Neural cell (in vitro differentiated cells): ENCODE results near the gene LHPP.

Experiments
- CTCF ChIP-seq: fragments of 450-650 bp; IDR thresholded peaks from 2 replicates; pipeline ENCODE4 v1.5.1; 2014; ENCODE audit warnings: antibody characterized with exemption, mild to moderate bottlenecking, moderate library complexity; ENCODE audit not compliant: poor library complexity, severe bottlenecking
- EP300 ChIP-seq: fragments of 450-650 bp; conservative IDR thresholded peaks from 2 replicates; pipeline ENCODE4 v1.6.1; 2014; ENCODE audit warnings: antibody characterized with exemption, mild to moderate bottlenecking, moderate library complexity; ENCODE audit not compliant: poor library complexity, severe bottlenecking
- EZH2 ChIP-seq: fragments of 200-600, 300-800 bp; shearing (Covaris generic), sonication (generic); IDR thresholded peaks from 2 replicates; pipeline ENCODE4 v1.6.1; 2014; ENCODE audit warnings: antibody characterized with exemption, low read length, borderline replicate concordance, mild to moderate bottlenecking; ENCODE audit not compliant: insufficient read depth, poor library complexity, severe bottlenecking
- POLR2AphosphoS5 ChIP-seq: IDR thresholded peaks from 2 replicates; pipeline ENCODE4 v1.6.1; 2012
- RAD21 ChIP-seq: fragments of 450-650 bp; conservative IDR thresholded peaks from 2 replicates; pipeline ENCODE4 v1.6.1; 2014; ENCODE audit warnings: antibody characterized with exemption, mild to moderate bottlenecking, moderate library complexity
- SMC3 ChIP-seq: fragments of 450-650 bp; conservative IDR thresholded peaks from 2 replicates; pipeline ENCODE4 v1.6.1; 2014; ENCODE audit warnings: antibody characterized with exemption, mild to moderate bottlenecking, moderate library complexity; ENCODE audit not compliant: poor library complexity
- TF ChIP-seq, protein P1 (sequence below): IDR thresholded peaks from 2 replicates; pipeline ENCODE4 v1.6.1; 2012; ENCODE audit warnings: borderline replicate concordance

DNA sequence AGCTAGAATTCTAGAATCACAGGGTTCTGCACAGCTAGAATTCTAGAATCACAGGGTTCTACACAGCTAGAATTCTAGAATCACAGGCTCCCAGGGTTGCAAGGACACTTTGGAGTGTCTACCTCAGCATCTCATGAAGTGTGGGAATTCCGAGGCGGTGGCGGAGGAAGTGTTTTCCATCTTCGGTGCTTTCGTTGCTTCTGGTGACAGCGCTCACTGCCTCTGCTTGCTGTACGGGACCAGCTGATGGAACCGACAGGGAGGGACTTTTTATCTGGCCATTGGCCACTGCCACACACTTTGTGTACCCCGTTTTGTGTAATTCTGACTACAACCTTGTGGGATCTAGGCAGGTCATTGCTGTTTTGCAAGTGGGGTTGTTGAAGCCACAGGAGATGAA lies 29.5 kb downstream of the LHPP start:
- TF ChIP-seq CTCF (no peak), RAD21 (no peak), EZH2 (no peak), POLR2AphosphoS5 (no peak), SMC3 (no peak), EP300 (no peak)
- TF ChIP-seq, protein P1, sequence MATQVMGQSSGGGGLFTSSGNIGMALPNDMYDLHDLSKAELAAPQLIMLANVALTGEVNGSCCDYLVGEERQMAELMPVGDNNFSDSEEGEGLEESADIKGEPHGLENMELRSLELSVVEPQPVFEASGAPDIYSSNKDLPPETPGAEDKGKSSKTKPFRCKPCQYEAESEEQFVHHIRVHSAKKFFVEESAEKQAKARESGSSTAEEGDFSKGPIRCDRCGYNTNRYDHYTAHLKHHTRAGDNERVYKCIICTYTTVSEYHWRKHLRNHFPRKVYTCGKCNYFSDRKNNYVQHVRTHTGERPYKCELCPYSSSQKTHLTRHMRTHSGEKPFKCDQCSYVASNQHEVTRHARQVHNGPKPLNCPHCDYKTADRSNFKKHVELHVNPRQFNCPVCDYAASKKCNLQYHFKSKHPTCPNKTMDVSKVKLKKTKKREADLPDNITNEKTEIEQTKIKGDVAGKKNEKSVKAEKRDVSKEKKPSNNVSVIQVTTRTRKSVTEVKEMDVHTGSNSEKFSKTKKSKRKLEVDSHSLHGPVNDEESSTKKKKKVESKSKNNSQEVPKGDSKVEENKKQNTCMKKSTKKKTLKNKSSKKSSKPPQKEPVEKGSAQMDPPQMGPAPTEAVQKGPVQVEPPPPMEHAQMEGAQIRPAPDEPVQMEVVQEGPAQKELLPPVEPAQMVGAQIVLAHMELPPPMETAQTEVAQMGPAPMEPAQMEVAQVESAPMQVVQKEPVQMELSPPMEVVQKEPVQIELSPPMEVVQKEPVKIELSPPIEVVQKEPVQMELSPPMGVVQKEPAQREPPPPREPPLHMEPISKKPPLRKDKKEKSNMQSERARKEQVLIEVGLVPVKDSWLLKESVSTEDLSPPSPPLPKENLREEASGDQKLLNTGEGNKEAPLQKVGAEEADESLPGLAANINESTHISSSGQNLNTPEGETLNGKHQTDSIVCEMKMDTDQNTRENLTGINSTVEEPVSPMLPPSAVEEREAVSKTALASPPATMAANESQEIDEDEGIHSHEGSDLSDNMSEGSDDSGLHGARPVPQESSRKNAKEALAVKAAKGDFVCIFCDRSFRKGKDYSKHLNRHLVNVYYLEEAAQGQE: no peak
